Activated T-helper 1 cell treated with anti-CD3 and anti-CD28 coated beads, Interleukin-12 subunit alpha, Interleukin-12 subunit beta, Interleukin-2, Interleukin-4 antibody, amounts not matched to agents 30 ng/mL and 10 ng/mL and 1 ng/mL, durations not matched to agents 14 hours and 24 hours and 36 hours (primary cell): ENCODE data around the gene APPBP2. TPM values are rescaled to one million over a fixed set of nuclear protein-coding genes. Genes with fewer than 3 reads are reported as not detected.
"Not testable (repeated sequence)": the region's sequence is repeated elsewhere in the genome, so short reads cannot be mapped to it uniquely, and the experiment has no call there.

Experiments
- DNase-seq: peaks from one replicate; pipeline ENCODE4 v3.0.0; 2021; ENCODE audit warnings: low spot score
- H3K27ac Mint-ChIP-seq: one replicate; pipeline ENCODE4 v1.8.0; 2021; ENCODE audit warnings: mild to moderate bottlenecking, mixed read lengths
- H3K27me3 Mint-ChIP-seq: one replicate; pipeline ENCODE4 v1.8.0; 2022; ENCODE audit warnings: mild to moderate bottlenecking, moderate library complexity, mixed read lengths; ENCODE audit not compliant: insufficient read depth
- H3K36me3 Mint-ChIP-seq: one replicate; pipeline ENCODE4 v1.8.0; 2021; ENCODE audit warnings: low read depth, mixed read lengths
- H3K4me1 Mint-ChIP-seq: one replicate; pipeline ENCODE4 v1.8.0; 2021; ENCODE audit warnings: low read depth, mixed read lengths
- H3K4me3 Mint-ChIP-seq: one replicate; pipeline ENCODE4 v1.8.0; 2021; ENCODE audit warnings: mild to moderate bottlenecking, moderate library complexity, mixed read lengths
- H3K9me3 Mint-ChIP-seq: one replicate; pipeline ENCODE4 v1.8.0; 2021; ENCODE audit warnings: mixed read lengths
- intact Hi-C: fragments of 100-400 bp; cut with micrococcal nuclease; formaldehyde crosslinking; loops from one replicate; pipeline ENCODE4 v1.15.1; 2024
- total RNA-seq: library from RNA; stranded (reverse); gene quantifications from 2 replicates; pipeline ENCODE4 v1.2.3, GENCODE V29; 2022

Gene APPBP2, protein sequence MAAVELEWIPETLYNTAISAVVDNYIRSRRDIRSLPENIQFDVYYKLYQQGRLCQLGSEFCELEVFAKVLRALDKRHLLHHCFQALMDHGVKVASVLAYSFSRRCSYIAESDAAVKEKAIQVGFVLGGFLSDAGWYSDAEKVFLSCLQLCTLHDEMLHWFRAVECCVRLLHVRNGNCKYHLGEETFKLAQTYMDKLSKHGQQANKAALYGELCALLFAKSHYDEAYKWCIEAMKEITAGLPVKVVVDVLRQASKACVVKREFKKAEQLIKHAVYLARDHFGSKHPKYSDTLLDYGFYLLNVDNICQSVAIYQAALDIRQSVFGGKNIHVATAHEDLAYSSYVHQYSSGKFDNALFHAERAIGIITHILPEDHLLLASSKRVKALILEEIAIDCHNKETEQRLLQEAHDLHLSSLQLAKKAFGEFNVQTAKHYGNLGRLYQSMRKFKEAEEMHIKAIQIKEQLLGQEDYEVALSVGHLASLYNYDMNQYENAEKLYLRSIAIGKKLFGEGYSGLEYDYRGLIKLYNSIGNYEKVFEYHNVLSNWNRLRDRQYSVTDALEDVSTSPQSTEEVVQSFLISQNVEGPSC
- 23.4 and 28.1 TPM in 2 replicates for total RNA-seq

DNA sequence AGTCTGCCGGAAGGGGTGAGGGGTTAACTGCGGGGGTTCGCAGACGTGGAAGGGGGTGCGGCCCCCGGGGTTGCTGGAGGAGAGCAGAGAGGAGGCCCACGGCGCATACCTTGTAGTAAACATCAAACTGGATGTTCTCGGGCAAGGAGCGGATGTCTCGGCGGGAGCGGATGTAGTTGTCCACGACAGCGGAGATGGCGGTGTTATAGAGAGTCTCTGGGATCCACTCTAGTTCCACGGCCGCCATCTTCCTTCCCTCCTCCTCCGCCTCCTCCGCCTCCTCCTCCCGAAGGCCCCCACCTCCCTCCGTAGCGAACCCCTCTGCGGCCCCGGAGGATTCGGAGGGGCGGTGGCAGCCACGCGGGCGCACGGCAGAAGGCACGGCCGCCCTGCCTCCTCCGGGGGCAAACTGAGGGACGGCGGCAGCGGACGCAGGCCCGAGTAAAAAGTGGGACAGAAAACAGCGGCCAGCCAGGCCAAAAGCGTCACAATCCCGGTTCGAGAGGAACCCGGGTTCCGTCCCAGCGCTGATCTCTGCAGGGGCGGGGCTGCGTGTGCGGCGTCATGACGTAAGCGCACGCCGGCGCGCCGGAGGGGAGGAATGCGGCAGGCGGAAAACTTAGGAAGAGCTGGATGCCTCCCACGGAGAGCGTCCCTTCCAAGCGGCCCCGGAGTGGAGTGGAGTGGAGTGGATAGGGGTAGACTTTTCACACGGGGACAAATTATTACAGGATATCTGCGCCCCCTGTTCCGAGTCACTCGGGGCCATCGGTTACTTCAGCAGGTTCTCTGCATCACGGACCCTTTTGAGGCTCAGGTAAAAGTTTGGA is at the start of gene APPBP2:
TSS of gene APPBP2 (minus strand) at position 558 of the 830 bp plus-strand sequence. CDS start at position 247, 311 bp downstream.
- H3K27ac Mint-ChIP-seq = peak within 1 kb of the TSS; percentile 96
- H3K4me3 Mint-ChIP-seq = peak within 1 kb of the TSS; percentile 98
- peaks cover 49% of the 10 kb centered on the region for H3K4me1 Mint-ChIP-seq
- H3K27me3 Mint-ChIP-seq = no peaks in the 10 kb centered on the region
- H3K9me3 Mint-ChIP-seq = no peaks in the 10 kb centered on the region
- DNase-seq = peak; percentile 69
- intact Hi-C loops = loop anchor here (1.0 to 10.0 kb wide), 6 partner anchors 43 to 961 kb away; partner anchors contain the start of genes BCAS3, DHX40, PPM1D and USP32
- H3K36me3 Mint-ChIP-seq = peaks cover 5% of the 10 kb centered on the region

DNA sequence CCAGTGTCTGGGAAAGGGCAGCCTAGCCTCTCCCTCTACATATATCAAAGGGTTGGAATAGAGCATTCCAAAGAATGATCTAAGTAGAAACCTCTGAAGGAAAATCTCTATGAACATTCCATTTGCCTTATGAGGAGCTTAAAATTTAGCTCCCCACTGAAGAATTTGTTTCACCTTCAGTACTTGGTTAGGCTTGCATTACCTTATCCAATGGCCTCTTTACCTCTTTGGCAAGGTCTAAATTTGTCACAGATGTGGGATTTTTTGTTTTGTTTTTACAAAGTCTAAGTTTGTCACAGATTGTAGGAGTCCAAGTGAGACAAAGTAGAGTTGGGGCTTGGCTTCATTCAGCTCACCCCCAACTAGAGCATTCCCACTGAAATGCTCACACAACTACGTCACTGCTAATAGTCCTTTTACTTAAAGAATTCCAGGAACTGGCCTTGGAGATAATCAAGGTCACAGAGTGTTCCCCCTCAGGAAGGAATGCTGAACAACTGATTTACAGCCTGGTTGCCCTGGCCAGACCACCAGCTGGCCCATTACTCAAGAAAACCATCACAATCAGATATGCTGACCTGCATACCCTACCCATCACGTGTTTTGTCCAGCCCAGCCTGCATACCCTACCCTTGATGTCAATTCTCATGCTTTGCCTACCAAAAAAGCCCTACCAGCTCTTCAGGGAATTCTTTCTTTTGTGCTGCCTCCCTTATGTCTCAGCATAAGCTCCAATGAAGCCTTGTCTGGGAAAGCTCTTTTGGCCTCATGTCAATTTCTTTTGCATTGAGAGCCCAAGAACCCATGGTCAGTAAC is 47.4 kb upstream of the APPBP2 start:
- Mint-ChIP-seq H3K27ac (no peak overlapping the region), H3K4me3 (no peak overlapping the region)

DNA sequence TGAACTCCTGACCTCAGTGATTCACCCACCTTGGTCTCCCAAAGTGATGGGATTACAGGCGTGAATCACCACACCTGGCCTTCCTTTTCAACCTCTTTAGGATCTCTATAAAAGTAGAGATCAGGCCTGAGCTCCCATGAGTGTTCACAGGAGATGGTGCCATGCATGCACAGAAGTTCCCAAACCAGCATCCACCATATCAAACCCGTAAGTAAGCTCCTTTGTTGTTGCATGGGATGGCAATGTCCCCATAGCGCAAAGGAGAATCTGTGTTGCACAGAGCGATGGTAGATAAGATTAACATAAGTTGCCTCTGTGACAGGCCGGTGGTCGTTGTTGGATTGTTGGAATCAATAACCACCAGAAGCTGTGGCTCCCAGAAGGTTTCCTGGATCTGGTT is 39.2 kb upstream of the APPBP2 start:
- Mint-ChIP-seq H3K4me1 (no peaks in the 10 kb centered on the region), H3K27ac (no peak overlapping the region), H3K9me3 (no peaks in the 10 kb centered on the region), H3K36me3 (no peaks in the 10 kb centered on the region), H3K27me3 (peaks cover 5% of the 10 kb centered on the region), H3K4me3 (no peak overlapping the region)
- DNase-seq = no peak
- intact Hi-C loops = no loop called here

More for the DNA sequence above, 47.4 kb upstream of the APPBP2 start:
- peaks cover 10% of the 10 kb centered on the region for H3K4me1 Mint-ChIP-seq
- H3K27me3 Mint-ChIP-seq = peaks cover 12% of the 10 kb centered on the region
- H3K9me3 Mint-ChIP-seq = no peaks in the 10 kb centered on the region
- H3K36me3 Mint-ChIP-seq = no peaks in the 10 kb centered on the region
- intact Hi-C loops = no loop called here
- no peak for DNase-seq

DNA sequence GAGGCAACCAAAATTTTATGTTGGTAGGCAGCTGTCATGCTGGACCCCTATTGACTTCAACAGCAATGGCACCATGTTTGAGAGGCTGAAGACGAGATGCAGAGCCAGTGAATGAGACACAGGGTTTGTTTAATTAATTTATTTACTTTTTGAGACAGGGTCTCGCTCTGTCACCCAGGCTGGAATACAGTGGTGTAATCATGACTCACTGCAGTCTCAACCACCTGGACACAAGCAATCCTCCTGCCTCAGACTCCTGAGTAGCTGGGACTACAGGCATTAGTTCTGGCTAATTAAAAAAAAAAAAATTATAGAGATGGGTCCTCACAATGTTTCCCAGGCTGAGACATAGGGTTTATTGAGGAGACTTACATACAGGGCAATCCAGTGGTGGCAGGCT is 37.7 kb upstream of the APPBP2 start:
- Mint-ChIP-seq H3K4me1 (no peaks in the 10 kb centered on the region), H3K36me3 (no peaks in the 10 kb centered on the region), H3K4me3 (no peak overlapping the region), H3K9me3 (no peaks in the 10 kb centered on the region), H3K27ac (no peak overlapping the region), H3K27me3 (peaks cover 5% of the 10 kb centered on the region)
- intact Hi-C loops = no loop called here
- DNase-seq = no peak

DNA sequence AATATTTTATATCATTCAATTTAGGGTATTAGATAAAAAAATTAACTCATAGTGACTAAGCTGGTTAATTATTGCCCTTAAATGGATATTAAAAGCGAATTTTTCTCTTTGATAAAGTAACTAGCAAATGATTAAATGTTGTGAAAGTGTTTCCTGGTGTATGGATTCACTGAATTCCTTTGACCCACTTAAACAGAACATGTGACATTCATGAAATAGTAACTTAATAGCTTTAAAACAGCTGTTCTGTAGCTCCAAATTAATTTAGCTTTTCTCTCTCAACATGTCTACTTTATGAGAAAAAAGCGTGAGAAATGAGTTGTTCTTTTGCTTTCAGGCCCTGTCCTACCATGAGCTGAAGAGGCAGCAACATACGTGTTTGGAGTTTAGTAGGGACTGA is 36.4 kb upstream of the APPBP2 start:
- H3K27ac Mint-ChIP-seq = no peak overlapping the region
- no peak overlapping the region for H3K4me3 Mint-ChIP-seq
- intact Hi-C loops = no loop called here
- H3K9me3 Mint-ChIP-seq = peaks cover 5% of the 10 kb centered on the region
- no peak for DNase-seq
- peaks cover 5% of the 10 kb centered on the region for H3K27me3 Mint-ChIP-seq
- H3K36me3 Mint-ChIP-seq = peaks cover 3% of the 10 kb centered on the region
- H3K4me1 Mint-ChIP-seq = no peaks in the 10 kb centered on the region

DNA sequence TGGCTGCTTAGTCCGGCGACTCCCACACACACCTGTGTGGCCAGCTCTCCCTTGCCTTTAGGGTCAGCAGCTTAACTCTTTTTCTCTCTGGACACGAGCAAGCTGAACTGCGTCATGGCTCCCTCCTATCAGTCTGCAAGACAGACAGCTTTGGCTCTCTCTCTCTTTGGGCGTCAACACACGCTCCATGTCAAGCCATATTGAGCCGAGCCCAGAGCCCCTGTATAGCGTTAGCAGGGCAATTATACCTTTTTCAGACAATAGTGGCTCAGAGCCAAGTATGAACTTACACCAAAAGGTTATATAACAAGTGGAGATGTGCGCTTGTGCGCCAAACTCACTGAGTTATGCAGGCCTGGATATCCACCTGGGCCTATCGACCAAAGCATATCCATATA is 34.8 kb upstream of the APPBP2 start:
- no peak for DNase-seq
- no peaks in the 10 kb centered on the region for H3K4me1 Mint-ChIP-seq
- no peak overlapping the region for H3K4me3 Mint-ChIP-seq
- H3K9me3 Mint-ChIP-seq = peaks cover 13% of the 10 kb centered on the region
- H3K27me3 Mint-ChIP-seq = peaks cover 5% of the 10 kb centered on the region
- intact Hi-C loops = no loop called here
- H3K27ac Mint-ChIP-seq = no peak overlapping the region
- H3K36me3 Mint-ChIP-seq = peaks cover 4% of the 10 kb centered on the region

DNA sequence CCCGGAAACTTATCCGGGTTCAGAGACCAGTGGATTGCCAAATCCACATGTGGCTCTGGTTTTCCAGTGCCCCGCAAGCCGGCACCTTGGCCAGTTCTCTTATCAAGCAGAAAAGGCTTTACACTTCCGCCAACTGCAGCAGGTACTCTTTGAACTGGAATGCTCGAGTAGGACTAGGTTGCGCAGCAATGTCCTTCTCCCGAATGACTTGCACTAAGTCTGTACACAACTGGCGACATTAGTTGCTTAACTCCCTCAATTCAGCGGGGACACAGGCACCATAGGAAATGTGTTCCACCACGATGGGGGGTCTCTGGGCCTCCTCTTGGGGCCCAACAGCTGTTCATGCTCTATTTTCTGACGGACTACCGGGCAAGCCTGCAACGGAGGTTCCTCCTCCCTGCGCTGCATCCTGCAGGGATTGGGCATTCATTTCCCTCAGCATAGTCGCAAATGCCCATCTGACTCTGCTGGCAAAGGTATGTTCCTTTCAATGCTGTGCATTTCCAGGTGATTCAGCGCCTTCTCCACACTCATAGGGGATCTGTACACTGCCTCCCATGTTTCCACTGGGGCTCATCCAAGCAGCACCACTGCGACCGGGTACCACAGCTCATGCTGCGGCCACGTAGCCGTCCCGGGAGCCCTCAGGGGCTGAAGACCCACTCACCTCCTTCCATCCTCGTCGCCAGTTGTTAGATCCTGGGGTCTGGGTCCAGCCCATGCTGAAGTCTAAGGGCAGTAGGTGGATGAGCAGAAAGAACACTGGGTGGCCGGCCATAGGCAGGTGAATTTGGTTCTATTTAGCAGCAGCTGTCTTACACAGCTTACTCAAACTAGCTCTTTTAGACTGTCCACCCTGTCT is 34.2 kb upstream of the APPBP2 start:
- no peaks in the 10 kb centered on the region for H3K4me1 Mint-ChIP-seq
- peaks cover 13% of the 10 kb centered on the region for H3K9me3 Mint-ChIP-seq
- no peak for DNase-seq
- no peak overlapping the region for H3K4me3 Mint-ChIP-seq
- H3K27ac Mint-ChIP-seq = no peak overlapping the region
- H3K36me3 Mint-ChIP-seq = peaks cover 4% of the 10 kb centered on the region
- intact Hi-C loops = no loop called here
- H3K27me3 Mint-ChIP-seq = peaks cover 5% of the 10 kb centered on the region

DNA sequence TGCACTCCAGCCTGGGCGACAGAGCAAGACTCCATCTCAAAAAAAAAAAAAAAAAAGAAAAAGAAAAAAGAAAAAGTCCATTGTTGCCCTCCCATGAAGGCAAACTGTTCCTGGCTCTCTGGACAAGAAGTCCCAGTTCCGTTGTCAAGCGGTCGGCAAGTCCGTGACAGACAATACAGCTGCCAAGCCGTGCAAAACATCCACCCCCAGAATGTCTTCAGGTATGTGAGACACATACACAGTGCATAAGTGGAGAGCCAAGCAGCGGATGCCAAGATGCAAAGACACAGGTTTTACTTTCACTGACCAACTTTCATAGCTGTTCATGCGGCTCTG is 33.6 kb upstream of the APPBP2 start:
- DNase-seq = no peak
- H3K27ac Mint-ChIP-seq = no peak overlapping the region
- no peak overlapping the region for H3K4me3 Mint-ChIP-seq
- H3K36me3 Mint-ChIP-seq = peaks cover 4% of the 10 kb centered on the region
- H3K9me3 Mint-ChIP-seq = peaks cover 13% of the 10 kb centered on the region
- no peaks in the 10 kb centered on the region for H3K4me1 Mint-ChIP-seq
- intact Hi-C loops = no loop called here
- H3K27me3 Mint-ChIP-seq = peaks cover 5% of the 10 kb centered on the region

DNA sequence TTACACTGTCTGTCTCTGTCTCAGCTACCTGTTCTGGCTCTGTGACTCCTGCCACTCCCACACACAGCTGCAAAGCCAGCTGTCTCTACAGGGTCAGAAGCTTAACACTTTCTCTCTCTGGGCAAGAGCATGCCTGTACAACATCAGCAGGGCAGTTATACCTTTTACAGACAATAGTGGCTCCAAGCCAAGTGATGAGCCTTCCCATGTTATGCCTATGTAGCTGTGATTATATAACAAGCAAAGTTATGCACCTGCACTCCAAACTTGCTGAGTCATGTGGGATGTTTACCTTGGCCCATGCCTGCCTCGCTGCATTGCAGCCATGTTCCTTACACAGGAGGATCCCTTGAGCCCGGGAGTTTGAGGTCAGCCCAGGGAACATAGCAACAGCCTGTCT is 31.8 kb upstream of the APPBP2 start:
- no peak for DNase-seq
- H3K4me1 Mint-ChIP-seq = no peaks in the 10 kb centered on the region
- intact Hi-C loops = no loop called here
- H3K4me3 Mint-ChIP-seq = no peak overlapping the region
- peaks cover 4% of the 10 kb centered on the region for H3K36me3 Mint-ChIP-seq
- H3K27ac Mint-ChIP-seq = no peak overlapping the region
- H3K27me3 Mint-ChIP-seq = no peaks in the 10 kb centered on the region
- peaks cover 13% of the 10 kb centered on the region for H3K9me3 Mint-ChIP-seq

DNA sequence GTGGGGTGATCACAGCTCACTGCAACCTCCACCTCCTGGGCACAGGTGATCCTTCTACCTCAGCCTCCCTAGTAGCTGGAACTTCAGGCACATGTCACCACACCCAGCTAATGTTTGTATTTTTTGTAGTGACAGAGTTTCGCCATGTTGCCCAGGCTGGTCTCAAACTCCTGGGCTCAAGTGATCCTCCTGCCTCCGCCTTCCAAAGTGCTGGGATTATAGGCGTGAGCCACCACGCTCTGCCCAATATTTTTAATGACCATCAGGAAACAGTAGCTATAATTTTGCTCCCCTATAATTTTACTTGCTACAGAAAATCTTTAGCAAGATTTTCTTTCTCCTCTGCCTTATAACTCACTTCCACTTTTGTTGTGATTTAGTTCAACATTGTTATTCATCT is 29.7 kb upstream of the APPBP2 start:
- DNase-seq = no peak
- intact Hi-C loops = no loop called here
- Mint-ChIP-seq H3K27me3 (no peaks in the 10 kb centered on the region), H3K36me3 (peaks cover 4% of the 10 kb centered on the region), H3K27ac (no peak overlapping the region), H3K4me3 (no peak overlapping the region), H3K4me1 (no peaks in the 10 kb centered on the region), H3K9me3 (peaks cover 13% of the 10 kb centered on the region)

DNA sequence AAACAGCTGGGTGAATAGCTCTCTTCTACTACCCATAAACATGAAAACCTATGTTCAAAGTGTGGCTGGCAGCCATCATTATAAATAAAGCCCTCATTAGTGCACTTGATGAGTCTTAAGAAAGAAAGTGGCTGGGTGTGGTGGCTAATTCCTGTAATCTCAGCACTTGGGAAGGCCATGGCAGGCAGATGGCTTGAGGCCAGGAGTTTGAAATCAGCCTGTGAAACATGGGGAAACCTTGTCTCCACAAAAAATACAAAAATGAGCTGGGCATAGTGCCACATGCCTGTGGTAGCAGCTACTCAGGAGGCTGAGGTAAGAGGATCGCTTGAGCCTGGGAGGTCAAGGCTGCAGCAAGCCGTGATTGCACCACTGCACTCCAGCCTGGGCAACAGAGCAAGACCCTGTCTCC is 28.3 kb upstream of the APPBP2 start:
- Mint-ChIP-seq H3K9me3 (peaks cover 13% of the 10 kb centered on the region), H3K4me3 (no peak overlapping the region), H3K27ac (no peak overlapping the region), H3K36me3 (peaks cover 4% of the 10 kb centered on the region), H3K27me3 (no peaks in the 10 kb centered on the region), H3K4me1 (no peaks in the 10 kb centered on the region)
- intact Hi-C loops = no loop called here
- DNase-seq = no peak

DNA sequence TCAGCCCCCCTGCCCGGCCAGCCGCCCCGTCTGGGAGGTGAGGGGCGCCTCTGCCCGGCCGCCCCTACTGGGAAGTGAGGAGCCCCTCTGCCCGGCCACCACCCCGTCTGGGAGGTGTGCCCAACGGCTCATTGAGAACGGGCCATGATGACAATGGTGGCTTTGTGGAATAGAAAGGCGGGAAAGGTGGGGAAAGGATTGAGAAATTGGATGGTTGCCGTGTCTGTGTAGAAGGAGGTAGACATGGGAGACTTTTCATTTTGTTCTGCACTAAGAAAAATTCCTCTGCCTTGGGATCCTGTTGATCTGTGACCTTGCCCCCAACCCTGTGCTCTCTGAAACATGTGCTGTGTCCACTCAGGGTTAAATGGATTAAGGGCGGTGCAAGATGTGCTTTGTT is 26.2 kb upstream of the APPBP2 start:
- intact Hi-C loops, H3K9me3 Mint-ChIP-seq, H3K27ac Mint-ChIP-seq, H3K4me1 Mint-ChIP-seq, H3K36me3 Mint-ChIP-seq, DNase-seq, H3K4me3 Mint-ChIP-seq, H3K27me3 Mint-ChIP-seq: not testable (repeated sequence)
